SK-N-SH treated with all-trans-retinoic acid at 6 μM for 48 hours (cell line): ENCODE data around the gene OR1S1.

Source experiments
- ATAC-seq: fragments of 200-7000 bp; cut with Tn5 transposase; 3 replicates; pipeline ENCODE4 v1.9.1; 2020; ENCODE audit warnings: mild to moderate bottlenecking, moderate library complexity
- ARNTL ChIP-seq: fragments of 450-650 bp; formaldehyde crosslinking; IDR thresholded peaks from 2 replicates; pipeline ENCODE4 v1.5.0; 2020; ENCODE audit warnings: low read depth, mild to moderate bottlenecking, moderate library complexity, borderline replicate concordance
- CREB5 ChIP-seq: fragments of 250-450 bp; sonication (Bioruptor Pico); IDR thresholded peaks from 2 replicates; pipeline ENCODE4 v1.5.1; 2020; ENCODE audit warnings: low read depth, mild to moderate bottlenecking, moderate library complexity
- CSDC2 ChIP-seq: fragments of 250-450 bp; sonication (Bioruptor Pico); IDR thresholded peaks from 2 replicates; pipeline ENCODE4 v1.5.0; 2020; ENCODE audit warnings: mild to moderate bottlenecking, moderate library complexity
- ESRRG ChIP-seq: fragments of 250-450 bp; sonication (Bioruptor Pico); IDR thresholded peaks from 2 replicates; pipeline ENCODE4 v1.6.1; 2021; ENCODE audit warnings: mild to moderate bottlenecking
- GLIS3 ChIP-seq: fragments of 250-450 bp; sonication (Bioruptor Pico); IDR thresholded peaks from 2 replicates; pipeline ENCODE4 v1.5.0; 2020; ENCODE audit warnings: mild to moderate bottlenecking, moderate library complexity
- ISL1 ChIP-seq: fragments of 250-450 bp; sonication (Bioruptor Pico); IDR thresholded peaks from 2 replicates; pipeline ENCODE4 v2.1.2; 2022; ENCODE audit warnings: mild to moderate bottlenecking, moderate library complexity
- OSR1 ChIP-seq: fragments of 250-450 bp; sonication (Bioruptor Pico); IDR thresholded peaks from 2 replicates; pipeline ENCODE4 v1.8.0; 2022; ENCODE audit warnings: moderate library complexity, mild to moderate bottlenecking, inconsistent platforms
- POU6F1 ChIP-seq: fragments of 250-450 bp; sonication (Bioruptor Pico); IDR thresholded peaks from 2 replicates; pipeline ENCODE4 v1.8.0; 2021; ENCODE audit warnings: low read depth, mild to moderate bottlenecking, moderate library complexity, borderline replicate concordance
- PPARA ChIP-seq: fragments of 250-450 bp; sonication (Bioruptor Pico); IDR thresholded peaks from 2 replicates; pipeline ENCODE4 v1.5.0; 2020; ENCODE audit warnings: mild to moderate bottlenecking, borderline replicate concordance
- RARB ChIP-seq: fragments of 250-450 bp; sonication (Bioruptor Pico); IDR thresholded peaks from 2 replicates; pipeline ENCODE4 v1.8.0; 2021; ENCODE audit warnings: mild to moderate bottlenecking, moderate library complexity
- SNAI2 ChIP-seq: fragments of 250-450 bp; sonication (Bioruptor Pico); IDR thresholded peaks from 2 replicates; pipeline ENCODE4 v1.5.0; 2020; ENCODE audit warnings: mild to moderate bottlenecking, moderate library complexity
- TCF4 ChIP-seq: fragments of 250-450 bp; sonication (Bioruptor Pico); IDR thresholded peaks from 2 replicates; pipeline ENCODE4 v1.8.0; 2021; ENCODE audit warnings: mild to moderate bottlenecking, moderate library complexity, borderline replicate concordance
- TOX ChIP-seq: fragments of 250-450 bp; sonication (Bioruptor Pico); IDR thresholded peaks from 2 replicates; pipeline ENCODE4 v1.8.0; 2021; ENCODE audit warnings: mild to moderate bottlenecking, moderate library complexity, borderline replicate concordance
- TSHZ2 ChIP-seq: fragments of 250-450 bp; sonication (Bioruptor Pico); IDR thresholded peaks from 2 replicates; pipeline ENCODE4 v1.5.0; 2020; ENCODE audit warnings: mild to moderate bottlenecking, moderate library complexity
- ZC3H10 ChIP-seq: fragments of 250-450 bp; sonication (Bioruptor Pico); IDR thresholded peaks from 2 replicates; pipeline ENCODE4 v1.5.1; 2021; ENCODE audit warnings: mild to moderate bottlenecking, moderate library complexity
- ZFP30 ChIP-seq: fragments of 450-650 bp; formaldehyde crosslinking; IDR thresholded peaks from 2 replicates; pipeline ENCODE4 v1.5.0; 2022; ENCODE audit warnings: mild to moderate bottlenecking, moderate library complexity
- ZNF565 ChIP-seq: fragments of 450-650 bp; formaldehyde crosslinking; conservative IDR thresholded peaks from 2 replicates; pipeline ENCODE4 v1.5.0; 2020; ENCODE audit warnings: low read depth, mild to moderate bottlenecking, moderate library complexity
- ZNF70 ChIP-seq: fragments of 450-650 bp; formaldehyde crosslinking; IDR thresholded peaks from 2 replicates; pipeline ENCODE4 v1.5.0; 2020; ENCODE audit warnings: mild to moderate bottlenecking, moderate library complexity
- ZNF8 ChIP-seq: fragments of 450-650 bp; formaldehyde crosslinking; IDR thresholded peaks from 2 replicates; pipeline ENCODE4 v1.5.0; 2020; ENCODE audit warnings: mild to moderate bottlenecking, moderate library complexity
- TF ChIP-seq, protein P1 (sequence below): fragments of 250-450 bp; sonication (Bioruptor Pico); IDR thresholded peaks from 2 replicates; pipeline ENCODE4 v1.8.0; 2020; ENCODE audit warnings: mild to moderate bottlenecking, moderate library complexity, borderline replicate concordance
- TF ChIP-seq, protein P2 (sequence below): fragments of 250-450 bp; sonication (Bioruptor Pico); IDR thresholded peaks from 2 replicates; pipeline ENCODE4 v1.5.1; 2021; ENCODE audit warnings: mild to moderate bottlenecking, moderate library complexity

OR1S1 gene

GRCh38 chr11:58188770-58189169 is 23.8 kb upstream of the OR1S1 start, which contains the start of gene OR9Q2 (continued):
- TF ChIP-seq, protein P1, sequence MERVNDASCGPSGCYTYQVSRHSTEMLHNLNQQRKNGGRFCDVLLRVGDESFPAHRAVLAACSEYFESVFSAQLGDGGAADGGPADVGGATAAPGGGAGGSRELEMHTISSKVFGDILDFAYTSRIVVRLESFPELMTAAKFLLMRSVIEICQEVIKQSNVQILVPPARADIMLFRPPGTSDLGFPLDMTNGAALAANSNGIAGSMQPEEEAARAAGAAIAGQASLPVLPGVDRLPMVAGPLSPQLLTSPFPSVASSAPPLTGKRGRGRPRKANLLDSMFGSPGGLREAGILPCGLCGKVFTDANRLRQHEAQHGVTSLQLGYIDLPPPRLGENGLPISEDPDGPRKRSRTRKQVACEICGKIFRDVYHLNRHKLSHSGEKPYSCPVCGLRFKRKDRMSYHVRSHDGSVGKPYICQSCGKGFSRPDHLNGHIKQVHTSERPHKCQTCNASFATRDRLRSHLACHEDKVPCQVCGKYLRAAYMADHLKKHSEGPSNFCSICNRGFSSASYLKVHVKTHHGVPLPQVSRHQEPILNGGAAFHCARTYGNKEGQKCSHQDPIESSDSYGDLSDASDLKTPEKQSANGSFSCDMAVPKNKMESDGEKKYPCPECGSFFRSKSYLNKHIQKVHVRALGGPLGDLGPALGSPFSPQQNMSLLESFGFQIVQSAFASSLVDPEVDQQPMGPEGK = no peak
- TF ChIP-seq ZFP30 (CRISPR knock-in tag) = no peak

- TF ChIP-seq ZNF70 (CRISPR knock-in tag) = no peak
- no peak for ATAC-seq
Measured at GRCh38 chr11:58192229-58192628, 20.3 kb upstream of the OR1S1 start.

DNA sequence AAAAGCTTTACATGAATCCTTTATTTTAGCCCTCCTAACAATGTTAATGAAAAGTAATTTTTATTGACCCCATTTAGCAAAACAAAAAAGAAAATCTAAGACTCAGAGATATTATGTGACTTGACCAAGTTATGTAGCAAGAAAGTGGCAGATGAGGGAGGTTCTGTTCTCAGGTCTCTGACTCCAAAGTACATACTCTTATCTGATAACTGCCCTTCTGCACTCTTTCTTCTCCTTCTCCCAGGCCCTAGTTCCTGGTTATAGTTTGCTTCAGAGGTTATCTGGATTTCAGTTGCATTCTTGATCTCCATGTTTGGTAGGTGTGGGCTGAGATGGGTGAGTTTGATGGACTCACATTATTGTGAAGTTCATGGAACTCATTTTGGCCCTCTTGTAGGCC is 19.1 kb upstream of the OR1S1 start:
- ATAC-seq = no peak
- no peak for TF ChIP-seq CREB5
- no peak for TF ChIP-seq ARNTL
- TF ChIP-seq ZFP30 (CRISPR knock-in tag) = no peak
- TF ChIP-seq RARB (CRISPR knock-in tag) = no peak
- no peak for TF ChIP-seq ISL1 (CRISPR knock-in tag)
- no peak for TF ChIP-seq CSDC2 (CRISPR knock-in tag)
- TF ChIP-seq GLIS3 (CRISPR knock-in tag) = no peak
- no peak for TF ChIP-seq ZNF8 (CRISPR knock-in tag)
- no peak for TF ChIP-seq ESRRG (CRISPR knock-in tag)
- no peak for TF ChIP-seq ZNF565 (CRISPR knock-in tag)
- no peak for TF ChIP-seq TCF4 (CRISPR knock-in tag)
- TF ChIP-seq, protein P1 = no peak
- TF ChIP-seq ZC3H10 (CRISPR knock-in tag) = no peak
- no peak for TF ChIP-seq TOX (CRISPR knock-in tag)

GRCh38 chr11:58195939-58196338 is 16.6 kb upstream of the OR1S1 start:
- TF ChIP-seq ZFP30 (CRISPR knock-in tag) (no peak), ISL1 (CRISPR knock-in tag) (no peak), TSHZ2 (CRISPR knock-in tag) (no peak), ZNF70 (CRISPR knock-in tag) (no peak), PPARA (CRISPR knock-in tag) (no peak), ESRRG (CRISPR knock-in tag) (no peak), ZC3H10 (CRISPR knock-in tag) (no peak), POU6F1 (CRISPR knock-in tag) (no peak), TCF4 (CRISPR knock-in tag) (no peak), TOX (CRISPR knock-in tag) (no peak), SNAI2 (CRISPR knock-in tag) (no peak), ZNF8 (CRISPR knock-in tag) (no peak), CSDC2 (CRISPR knock-in tag) (no peak), OSR1 (CRISPR knock-in tag) (no peak), GLIS3 (CRISPR knock-in tag) (no peak), RARB (CRISPR knock-in tag) (no peak), ARNTL (no peak), ZNF565 (CRISPR knock-in tag) (no peak)
- TF ChIP-seq, protein P1 = no peak
- TF ChIP-seq, protein P2, sequence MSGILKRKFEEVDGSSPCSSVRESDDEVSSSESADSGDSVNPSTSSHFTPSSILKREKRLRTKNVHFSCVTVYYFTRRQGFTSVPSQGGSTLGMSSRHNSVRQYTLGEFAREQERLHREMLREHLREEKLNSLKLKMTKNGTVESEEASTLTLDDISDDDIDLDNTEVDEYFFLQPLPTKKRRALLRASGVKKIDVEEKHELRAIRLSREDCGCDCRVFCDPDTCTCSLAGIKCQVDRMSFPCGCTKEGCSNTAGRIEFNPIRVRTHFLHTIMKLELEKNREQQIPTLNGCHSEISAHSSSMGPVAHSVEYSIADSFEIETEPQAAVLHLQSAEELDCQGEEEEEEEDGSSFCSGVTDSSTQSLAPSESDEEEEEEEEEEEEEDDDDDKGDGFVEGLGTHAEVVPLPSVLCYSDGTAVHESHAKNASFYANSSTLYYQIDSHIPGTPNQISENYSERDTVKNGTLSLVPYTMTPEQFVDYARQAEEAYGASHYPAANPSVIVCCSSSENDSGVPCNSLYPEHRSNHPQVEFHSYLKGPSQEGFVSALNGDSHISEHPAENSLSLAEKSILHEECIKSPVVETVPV (CRISPR knock-in tag) = no peak

More at GRCh38 chr11:58195939-58196338, 16.6 kb upstream of the OR1S1 start:
- ATAC-seq = no peak
